Esophagus squamous epithelium (tissue), 5 donors: ENCODE data around the gene ULK2. TPM values are rescaled to one million over a fixed set of nuclear protein-coding genes. Genes with fewer than 3 reads are reported as not detected.

Experiments used
- DNase-seq: peaks from one replicate; lab custom pipeline; 2025; lab: John Stamatoyannopoulos, UW
- H3K27ac ChIP-seq, 4 donors: fragments of 200-600 bp; sonication (generic); one replicate each; pipeline ENCODE4 v1.5.1; 2016 to 2019; ENCODE audit warnings: mild to moderate bottlenecking in 1 of 4
- H3K27me3 ChIP-seq, 4 donors: fragments of 200-600 bp; sonication (generic); 1 replicate in 3 of 4; 2 replicates in 1 of 4; pipeline versions ENCODE4 v1.5.1 to v1.6.0; 2017 to 2021; ENCODE audit warnings: antibody characterized with exemption in 1 of 4
- H3K36me3 ChIP-seq, 3 donors: fragments of 200-600 bp; sonication (generic); one replicate each; pipeline ENCODE4 v1.5.1; 2016 to 2019
- H3K4me1 ChIP-seq, 3 donors: fragments of 200-600 bp; sonication (generic); one replicate each; pipeline ENCODE4 v1.5.1; 2017 to 2019
- H3K4me3 ChIP-seq, 4 donors: fragments of 200-600 bp; sonication (generic); 1 replicate in 3 of 4; 2 replicates in 1 of 4; pipeline ENCODE4 v1.5.1; 2016 to 2019; ENCODE audit warnings: mild to moderate bottlenecking in 2 of 4, moderate library complexity in 1 of 4
- H3K9me3 ChIP-seq, 3 donors: fragments of 200-600 bp; sonication (generic); one replicate each; pipeline ENCODE4 v1.5.1; 2016 to 2019
- CTCF ChIP-seq, 6 experiments: fragments of 450-650 bp in 4 of 6; fragments of 200-600 bp in 2 of 6; sonication (generic) in 2 of 6; IDR thresholded peaks; one replicate each; pipeline ENCODE4 v1.5.1; 2016 to 2019; ENCODE audit warnings: antibody characterized with exemption in 6 of 6, mild to moderate bottlenecking in 4 of 6, moderate library complexity in 4 of 6
- POLR2A ChIP-seq, 4 donors: fragments of 450-650 bp; IDR thresholded peaks; one replicate each; pipeline ENCODE4 v1.6.1; 2017; ENCODE audit warnings: antibody characterized with exemption in 4 of 4, mild to moderate bottlenecking in 4 of 4, moderate library complexity in 3 of 4
- WGBS, 2 donors: methylation state at CpG; one replicate each; pipeline ENCODE4 v1.1.5; 2018; 5-methylcytosine and 5-hydroxymethylcytosine counted together
- intact Hi-C: fragments of 100-400 bp; cut with DNase I; formaldehyde crosslinking; loops from one replicate; pipeline ENCODE4 v1.15.0; 2022
- total RNA-seq, 4 donors: library from RNA; depleted of rRNA; stranded (reverse); fragments of >200 nt; gene quantifications; one replicate each; pipeline ENCODE4 v1.1.0, GENCODE V29; 2016
- donor health status: DM: yes; HTN: yes; CAD: no.

ULK2 gene
- total RNA-seq, 4 donors from 2014 or later = 6.0 to 17.4 (median 8.2) TPM

- no peaks in the 10 kb centered on the region for H3K27me3 ChIP-seq
- TF ChIP-seq CTCF (IDR thresholded peaks at IDR 0.05) = no peak
- TF ChIP-seq POLR2A (IDR thresholded peaks at IDR 0.05) = no peak
These were observed 117.6 kb downstream of the ULK2 start for GRCh38 chr17:19750020-19750572.

GRCh38 chr17:19748807-19749193 is 118.9 kb downstream of the ULK2 start:
- H3K9me3 ChIP-seq = no peaks in the 10 kb centered on the region
- no peak for DNase-seq
- H3K36me3 ChIP-seq = no peaks in the 10 kb centered on the region
- WGBS, 2 donors = 59 to 60% methylated on average over 12 of the region's 13 CpGs
- H3K4me3 ChIP-seq = no peak overlapping the region
- peaks cover 44 to 100% (median 56%) of the 10 kb centered on the region in 3 donors for H3K4me1 ChIP-seq
- no peaks in the 10 kb centered on the region for H3K27me3 ChIP-seq
- intact Hi-C loops = no loop called here
- TF ChIP-seq POLR2A (IDR thresholded peaks at IDR 0.05) (no peak), CTCF (IDR thresholded peaks at IDR 0.05) (no peak)
- H3K27ac ChIP-seq = peak overlapping the region; percentile 84 to 95 (median 88)

More at GRCh38 chr17:19750020-19750572, 117.6 kb downstream of the ULK2 start:
- Histone ChIP-seq H3K4me3 (no peak overlapping the region), H3K36me3 (no peaks in the 10 kb centered on the region), H3K4me1 (peaks cover 36 to 100% (median 55%) of the 10 kb centered on the region in 3 donors), H3K27ac (peak overlapping the region; percentile 49 to 95 (median 88)), H3K9me3 (no peaks in the 10 kb centered on the region)
- 58 to 67% methylated on average over 9 of the region's 9 CpGs for WGBS, 2 donors
- no peak for DNase-seq
- intact Hi-C loops = loop anchor here (5.0 kb wide), 1 partner anchor 103 kb away; the partner anchor contains the start of gene ALDH3A2

- 26 to 32% methylated on average over 13 of the region's 25 CpGs for WGBS, 2 donors
- intact Hi-C loops = no loop called here
- Histone ChIP-seq H3K4me3 (peak within 1 kb of the TSS; percentile 27 to 56 (median 49)), H3K9me3 (no peaks in the 10 kb centered on the region), H3K27me3 (no peaks in the 10 kb centered on the region), H3K27ac (peak within 1 kb of the TSS; percentile 84 to 95 (median 88)), H3K36me3 (peaks cover 0 to 6% (median 0%) of the 10 kb centered on the region in 3 donors), H3K4me1 (peaks cover 43 to 100% (median 52%) of the 10 kb centered on the region in 3 donors)
- DNase-seq = no peak
- TF ChIP-seq POLR2A (IDR thresholded peaks at IDR 0.05) = peak in 2 of 4 donors; percentile 6 to 29
- TF ChIP-seq CTCF (IDR thresholded peaks at IDR 0.05) = no peak
These were observed 119.6 kb downstream of the ULK2 start, which contains the start of gene ALDH3A1 for GRCh38 chr17:19747829-19748806. ALDH3A1 (minus strand) TSS chr17:19748298; CDS start chr17:19745129, 3,169 bp downstream.

- peaks cover 35 to 100% (median 44%) of the 10 kb centered on the region in 3 donors for H3K4me1 ChIP-seq
- peak overlapping the region; percentile 27 to 56 (median 49) for H3K4me3 ChIP-seq
- no peak for DNase-seq
- WGBS, 2 donors = 57 to 58% methylated on average over 5 to 8 of the region's 13 CpGs
- peaks cover 0 to 15% (median 0%) of the 10 kb centered on the region in 3 donors for H3K36me3 ChIP-seq
- intact Hi-C loops = no loop called here
- TF ChIP-seq CTCF (IDR thresholded peaks at IDR 0.05) (no peak), POLR2A (IDR thresholded peaks at IDR 0.05) (no peak)
- H3K9me3 ChIP-seq = no peaks in the 10 kb centered on the region
- H3K27me3 ChIP-seq = no peaks in the 10 kb centered on the region
- H3K27ac ChIP-seq = peak overlapping the region; percentile 84 to 95 (median 88)
These were observed 120.5 kb downstream of the ULK2 start for GRCh38 chr17:19747159-19747719.
